Ectodermal cell (in vitro differentiated cells): ENCODE data around the gene LTB.

Source experiments
- H3K27ac ChIP-seq: 2 replicates; pipeline ENCODE4 v1.7.0; 2013; ENCODE audit warnings: mild to moderate bottlenecking, low read depth, low read length; ENCODE audit not compliant: insufficient read depth, poor library complexity, severe bottlenecking
- H3K27me3 ChIP-seq: 2 replicates; pipeline ENCODE4 v1.7.0; 2013; ENCODE audit warnings: mild to moderate bottlenecking, low read length; ENCODE audit not compliant: insufficient read depth, control insufficient read depth, poor library complexity, severe bottlenecking
- H3K36me3 ChIP-seq: one replicate; pipeline ENCODE4 v1.7.0; 2013; ENCODE audit warnings: low read length; ENCODE audit not compliant: control insufficient read depth, insufficient read depth
- H3K4me1 ChIP-seq: one replicate; pipeline ENCODE4 v1.7.0; 2013; ENCODE audit warnings: low read length; ENCODE audit not compliant: control insufficient read depth, insufficient read depth
- H3K4me3 ChIP-seq: 2 replicates; pipeline ENCODE4 v1.7.0; 2013; ENCODE audit warnings: low read depth, low read length, control low read depth; ENCODE audit not compliant: insufficient read depth
- H3K9me3 ChIP-seq: 2 replicates; pipeline ENCODE4 v1.7.0; 2013; ENCODE audit warnings: mild to moderate bottlenecking, low read length, moderate library complexity; ENCODE audit not compliant: control insufficient read depth
- WGBS, 2 experiments: methylation state at CpG; one replicate each; pipeline ENCODE4 v1.1.7; 2013; ENCODE audit warnings: missing lambda C conversion rate in 2 of 2; 5-methylcytosine and 5-hydroxymethylcytosine counted together

The LTB gene

GRCh38 chr6:31585491-31585890, 3.3 kb upstream of the LTB start:
- 64 to 72% methylated on average over 2 of the region's 2 CpGs for WGBS, 2 experiments
- H3K4me3 ChIP-seq = no peak overlapping the region
- no peaks in the 10 kb centered on the region for H3K9me3 ChIP-seq
- H3K27ac ChIP-seq = no peak overlapping the region
- H3K36me3 ChIP-seq = no peaks in the 10 kb centered on the region
- peaks cover 2% of the 10 kb centered on the region for H3K4me1 ChIP-seq
- peaks cover 17% of the 10 kb centered on the region for H3K27me3 ChIP-seq

- Histone ChIP-seq H3K27me3 (peaks cover 21% of the 10 kb centered on the region), H3K27ac (no peak overlapping the region), H3K9me3 (no peaks in the 10 kb centered on the region), H3K4me1 (peaks cover 6% of the 10 kb centered on the region), H3K36me3 (no peaks in the 10 kb centered on the region), H3K4me3 (peak overlapping the region; percentile 71)
- WGBS, 2 experiments = 32 to 33% methylated on average over 21 of the region's 21 CpGs
Measured at GRCh38 chr6:31581434-31582229, 592 bp downstream of the LTB start.

GRCh38 chr6:31580807-31581433, 1.3 kb downstream of the LTB start:
- H3K27me3 ChIP-seq = peaks cover 21% of the 10 kb centered on the region
- WGBS, 2 experiments = 1 to 2% methylated on average over 62 of the region's 62 CpGs
- no peaks in the 10 kb centered on the region for H3K9me3 ChIP-seq
- H3K36me3 ChIP-seq = no peaks in the 10 kb centered on the region
- H3K4me3 ChIP-seq = peak overlapping the region; percentile 71
- no peak overlapping the region for H3K27ac ChIP-seq
- H3K4me1 ChIP-seq = peaks cover 6% of the 10 kb centered on the region

DNA sequence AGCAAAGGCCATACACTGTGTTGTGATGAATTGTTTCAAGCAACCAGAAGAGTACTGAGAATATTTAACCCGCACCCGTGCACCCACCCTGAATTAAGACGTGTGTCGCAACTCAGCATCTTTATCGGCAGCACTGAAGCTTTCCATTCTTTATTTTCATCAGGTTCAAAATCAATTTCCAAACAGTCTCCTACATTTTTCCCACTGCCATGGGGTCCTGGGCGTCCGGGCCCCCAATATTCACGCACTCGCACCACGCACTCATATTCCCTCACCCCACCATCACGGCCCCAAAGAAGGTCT, 1.8 kb downstream of the LTB start:
- H3K27ac ChIP-seq = no peak overlapping the region
- peaks cover 21% of the 10 kb centered on the region for H3K27me3 ChIP-seq
- peaks cover 6% of the 10 kb centered on the region for H3K4me1 ChIP-seq
- no peaks in the 10 kb centered on the region for H3K9me3 ChIP-seq
- WGBS, 2 experiments = 68 to 70% methylated on average over 11 of the region's 11 CpGs
- H3K36me3 ChIP-seq = no peaks in the 10 kb centered on the region
- peak overlapping the region; percentile 71 for H3K4me3 ChIP-seq

GRCh38 chr6:31579546-31580437, 2.4 kb downstream of the LTB start:
- no peaks in the 10 kb centered on the region for H3K9me3 ChIP-seq
- no peaks in the 10 kb centered on the region for H3K36me3 ChIP-seq
- no peak overlapping the region for H3K27ac ChIP-seq
- H3K4me3 ChIP-seq = no peak overlapping the region
- peaks cover 21% of the 10 kb centered on the region for H3K27me3 ChIP-seq
- WGBS, 2 experiments = 88 to 92% methylated on average over 7 to 8 of the region's 8 CpGs
- H3K4me1 ChIP-seq = peaks cover 6% of the 10 kb centered on the region

DNA sequence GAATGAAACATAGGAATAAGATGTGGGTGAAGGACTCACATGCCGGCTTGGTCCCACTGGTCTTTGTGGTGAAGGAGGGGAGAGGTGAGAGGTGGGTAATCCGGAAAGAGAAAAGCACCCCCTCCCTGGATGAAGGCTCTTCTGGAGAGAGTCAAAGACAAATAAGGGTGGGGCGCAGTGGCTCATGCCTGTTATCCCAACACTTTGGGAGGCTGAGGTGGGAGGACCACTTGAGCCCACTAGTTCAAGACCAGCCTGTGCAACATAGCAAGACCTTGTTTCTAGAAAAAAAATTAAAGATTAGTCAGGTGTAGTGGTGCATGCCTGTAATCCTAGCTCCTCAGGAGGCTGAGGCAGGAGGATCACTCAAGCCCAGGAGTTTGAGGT, 3.1 kb downstream of the LTB start:
- Histone ChIP-seq H3K27me3 (peaks cover 21% of the 10 kb centered on the region), H3K27ac (no peak overlapping the region), H3K36me3 (no peaks in the 10 kb centered on the region), H3K4me1 (peaks cover 6% of the 10 kb centered on the region), H3K9me3 (no peaks in the 10 kb centered on the region), H3K4me3 (no peak overlapping the region)
- WGBS, 2 experiments = 92 to 94% methylated on average over 3 of the region's 3 CpGs

GRCh38 chr6:31578184-31579118, 3.8 kb downstream of the LTB start:
- no peaks in the 10 kb centered on the region for H3K9me3 ChIP-seq
- no peak overlapping the region for H3K4me3 ChIP-seq
- WGBS, 2 experiments = 86 to 89% methylated on average over 12 of the region's 12 CpGs
- no peak overlapping the region for H3K27ac ChIP-seq
- peaks cover 21% of the 10 kb centered on the region for H3K27me3 ChIP-seq
- peaks cover 6% of the 10 kb centered on the region for H3K4me1 ChIP-seq
- H3K36me3 ChIP-seq = no peaks in the 10 kb centered on the region

DNA sequence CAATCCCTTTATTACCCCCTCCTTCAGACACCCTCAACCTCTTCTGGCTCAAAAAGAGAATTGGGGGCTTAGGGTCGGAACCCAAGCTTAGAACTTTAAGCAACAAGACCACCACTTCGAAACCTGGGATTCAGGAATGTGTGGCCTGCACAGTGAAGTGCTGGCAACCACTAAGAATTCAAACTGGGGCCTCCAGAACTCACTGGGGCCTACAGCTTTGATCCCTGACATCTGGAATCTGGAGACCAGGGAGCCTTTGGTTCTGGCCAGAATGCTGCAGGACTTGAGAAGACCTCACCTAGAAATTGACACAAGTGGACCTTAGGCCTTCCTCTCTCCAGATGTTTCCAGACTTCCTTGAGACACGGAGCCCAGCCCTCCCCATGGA, 4.7 kb downstream of the LTB start:
- Histone ChIP-seq H3K27me3 (peaks cover 21% of the 10 kb centered on the region), H3K9me3 (no peaks in the 10 kb centered on the region), H3K4me3 (no peak overlapping the region), H3K36me3 (no peaks in the 10 kb centered on the region), H3K27ac (no peak overlapping the region), H3K4me1 (peaks cover 6% of the 10 kb centered on the region)
- WGBS, 2 experiments = 92 to 97% methylated on average over 3 of the region's 3 CpGs

DNA sequence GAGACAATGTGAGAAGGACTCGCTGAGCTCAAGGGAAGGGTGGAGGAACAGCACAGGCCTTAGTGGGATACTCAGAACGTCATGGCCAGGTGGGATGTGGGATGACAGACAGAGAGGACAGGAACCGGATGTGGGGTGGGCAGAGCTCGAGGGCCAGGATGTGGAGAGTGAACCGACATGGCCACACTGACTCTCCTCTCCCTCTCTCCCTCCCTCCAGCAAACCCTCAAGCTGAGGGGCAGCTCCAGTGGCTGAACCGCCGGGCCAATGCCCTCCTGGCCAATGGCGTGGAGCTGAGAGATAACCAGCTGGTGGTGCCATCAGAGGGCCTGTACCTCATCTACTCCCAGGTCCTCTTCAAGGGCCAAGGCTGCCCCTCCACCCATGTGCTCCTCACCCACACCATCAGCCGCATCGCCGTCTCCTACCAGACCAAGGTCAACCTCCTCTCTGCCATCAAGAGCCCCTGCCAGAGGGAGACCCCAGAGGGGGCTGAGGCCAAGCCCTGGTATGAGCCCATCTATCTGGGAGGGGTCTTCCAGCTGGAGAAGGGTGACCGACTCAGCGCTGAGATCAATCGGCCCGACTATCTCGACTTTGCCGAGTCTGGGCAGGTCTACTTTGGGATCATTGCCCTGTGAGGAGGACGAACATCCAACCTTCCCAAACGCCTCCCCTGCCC, 5.2 kb downstream of the LTB start:
- no peaks in the 10 kb centered on the region for H3K36me3 ChIP-seq
- H3K4me1 ChIP-seq = peaks cover 6% of the 10 kb centered on the region
- H3K9me3 ChIP-seq = no peaks in the 10 kb centered on the region
- H3K4me3 ChIP-seq = no peak overlapping the region
- no peak overlapping the region for H3K27ac ChIP-seq
- peaks cover 16% of the 10 kb centered on the region for H3K27me3 ChIP-seq
- WGBS, 2 experiments = 95% methylated on average over 19 of the region's 19 CpGs
